CD4-positive, alpha-beta memory T cell (primary cell): ENCODE results near the gene RASSF6. TPM values are rescaled to one million over a fixed set of nuclear protein-coding genes. Genes with fewer than 3 reads are reported as not detected.
"Not testable (repeated sequence)": the region's sequence is repeated elsewhere in the genome, so short reads cannot be mapped to it uniquely, and the experiment has no call there.

Experiments
- CTCF ChIA-PET: fragments of 350-600 bp; sonication (Branson Sonifier 250); formaldehyde crosslinking; loops from one replicate; lab custom pipeline; 2021; ENCODE audit warnings: inconsistent platforms; ENCODE audit not compliant: partially characterized antibody; lab: Charles Lee
- POLR2A ChIA-PET: fragments of 350-600 bp; sonication (Branson Sonifier 250); formaldehyde crosslinking; loops from one replicate; lab custom pipeline; 2021; ENCODE audit not compliant: partially characterized antibody; lab: Charles Lee
- DNase-seq, 5 donors: peaks; one replicate each; pipeline versions ENCODE4 v3.0.0 to v3.0.0-alpha.2; 2020 to 2022; ENCODE audit warnings: mixed read lengths in 1 of 5
- H3K27ac ChIP-seq: one replicate; pipeline ENCODE4 v1.7.0; 2013; ENCODE audit warnings: low read depth, low read length
- H3K27me3 ChIP-seq: 2 replicates; pipeline ENCODE4 v1.7.0; 2013; ENCODE audit warnings: mild to moderate bottlenecking, low read length, moderate library complexity; ENCODE audit not compliant: insufficient read depth
- H3K36me3 ChIP-seq: 2 replicates; pipeline ENCODE4 v1.7.0; 2013; ENCODE audit warnings: mild to moderate bottlenecking, low read length, moderate library complexity; ENCODE audit not compliant: insufficient read depth
- H3K4me1 ChIP-seq: 2 replicates; pipeline ENCODE4 v1.7.0; 2013; ENCODE audit warnings: mild to moderate bottlenecking, low read length, moderate library complexity; ENCODE audit not compliant: insufficient read depth
- H3K4me3 ChIP-seq, 2 donors: one replicate each; pipeline ENCODE4 v1.7.0; 2013; ENCODE audit warnings: low read length in 2 of 2, mild to moderate bottlenecking in 1 of 2
- H3K9me3 ChIP-seq, 2 donors: one replicate each; pipeline ENCODE4 v1.7.0; 2013; ENCODE audit warnings: low read length in 2 of 2, control low read depth in 1 of 2; ENCODE audit not compliant: control insufficient read depth in 1 of 2
- H3K27ac Mint-ChIP-seq, 7 donors: one replicate each; pipeline ENCODE4 v1.8.0; 2020 to 2021; ENCODE audit warnings: mixed read lengths in 7 of 7, mild to moderate bottlenecking in 6 of 7, inconsistent platforms in 3 of 7, moderate library complexity in 3 of 7
- H3K27me3 Mint-ChIP-seq, 2 donors: one replicate each; pipeline ENCODE4 v1.8.0; 2020 to 2021; ENCODE audit warnings: mixed read lengths in 2 of 2
- H3K36me3 Mint-ChIP-seq, 2 donors: one replicate each; pipeline ENCODE4 v1.8.0; 2020 to 2021; ENCODE audit warnings: mixed read lengths in 2 of 2, inconsistent platforms in 1 of 2, mild to moderate bottlenecking in 1 of 2
- H3K4me1 Mint-ChIP-seq, 4 donors: one replicate each; pipeline ENCODE4 v1.8.0; 2020 to 2021; ENCODE audit warnings: mixed read lengths in 4 of 4, mild to moderate bottlenecking in 1 of 4
- H3K4me3 Mint-ChIP-seq, 8 donors: one replicate each; pipeline ENCODE4 v1.8.0; 2020 to 2021; ENCODE audit warnings: mixed read lengths in 8 of 8, mild to moderate bottlenecking in 7 of 8, moderate library complexity in 6 of 8, inconsistent platforms in 3 of 8
- H3K9me3 Mint-ChIP-seq, 8 donors: one replicate each; pipeline ENCODE4 v1.8.0; 2020 to 2021; ENCODE audit warnings: mixed read lengths in 8 of 8, mild to moderate bottlenecking in 5 of 8, inconsistent platforms in 3 of 8, moderate library complexity in 1 of 8
- intact Hi-C: fragments of 100-400 bp; cut with micrococcal nuclease; formaldehyde crosslinking; loops from one replicate; pipeline ENCODE4 v1.15.1; 2023
- polyA plus RNA-seq, 2 donors: library from polyadenylated mRNA; unstranded; fragments of 300-500 nt; fragmentation: Illumina TruSeq; gene quantifications; one replicate each; pipeline ENCODE4 v1.2.3, GENCODE V29; 2021
- total RNA-seq, 2 experiments: library from RNA; stranded (reverse); gene quantifications; one replicate each; pipeline ENCODE4 v1.2.3, GENCODE V29; 2021

The RASSF6 gene
- total and polyA plus RNA-seq, 4 experiments from 2014 or later, result 0.81 to 2.2 (median 1.0) TPM

GRCh38 chr4:73603854-73604584 is 16.2 kb downstream of the RASSF6 start:
- no peak overlapping the region for H3K4me3 Mint-ChIP-seq
- ChIA-PET POLR2A (no interaction called here), CTCF (interaction anchor here (1.5 kb wide), 1 partner anchor 20 kb away, joined by 3 read pairs; no protein-coding TSS in a partner anchor)
- intact Hi-C loops, result no loop called here
- Histone ChIP-seq H3K4me1 (peaks cover 17% of the 10 kb centered on the region), H3K27me3 (no peaks in the 10 kb centered on the region), H3K36me3 (no peaks in the 10 kb centered on the region), H3K9me3 (no peaks in the 10 kb centered on the region), H3K4me3 (no peak overlapping the region), H3K27ac (no peak overlapping the region)
- H3K9me3 Mint-ChIP-seq, result peaks cover 0 to 3% (median 0%) of the 10 kb centered on the region in 8 donors
- peaks cover 0 to 5% of the 10 kb centered on the region in 2 donors for H3K27me3 Mint-ChIP-seq
- peaks cover 16 to 22% (median 20%) of the 10 kb centered on the region in 4 donors for H3K4me1 Mint-ChIP-seq
- H3K27ac Mint-ChIP-seq, result no peak overlapping the region
- no peak for DNase-seq
- H3K36me3 Mint-ChIP-seq, result no peaks in the 10 kb centered on the region

- Histone ChIP-seq H3K36me3 (no peaks in the 10 kb centered on the region), H3K27ac (no peak overlapping the region), H3K4me3 (no peak overlapping the region), H3K4me1 (peaks cover 17% of the 10 kb centered on the region), H3K27me3 (no peaks in the 10 kb centered on the region), H3K9me3 (no peaks in the 10 kb centered on the region)
- peaks cover 0 to 5% of the 10 kb centered on the region in 2 donors for H3K27me3 Mint-ChIP-seq
- H3K27ac Mint-ChIP-seq, result no peak overlapping the region
- H3K36me3 Mint-ChIP-seq, result no peaks in the 10 kb centered on the region
- intact Hi-C loops, result no loop called here
- ChIA-PET CTCF (interaction anchor here (1.5 kb wide), 1 partner anchor 21 kb away, joined by 3 read pairs; no protein-coding TSS in a partner anchor), POLR2A (no interaction called here)
- peaks cover 0 to 3% (median 0%) of the 10 kb centered on the region in 8 donors for H3K9me3 Mint-ChIP-seq
- H3K4me1 Mint-ChIP-seq, result peaks cover 16 to 22% (median 20%) of the 10 kb centered on the region in 4 donors
- DNase-seq, result no peak
- no peak overlapping the region for H3K4me3 Mint-ChIP-seq
Observed at GRCh38 chr4:73603271-73603710, 16.9 kb downstream of the RASSF6 start.

- CTCF ChIA-PET, result no interaction called here
- H3K36me3 ChIP-seq, result no peaks in the 10 kb centered on the region
- POLR2A ChIA-PET, result no interaction called here
- no peaks in the 10 kb centered on the region for H3K27me3 ChIP-seq
- Mint-ChIP-seq H3K36me3 (peaks cover 0 to 3% of the 10 kb centered on the region in 2 donors), H3K4me1 (peaks cover 1 to 12% (median 7%) of the 10 kb centered on the region in 4 donors), H3K27ac (no peak overlapping the region), H3K27me3 (peaks cover 0 to 5% of the 10 kb centered on the region in 2 donors), H3K9me3 (peaks cover 0 to 4% (median under 1%) of the 10 kb centered on the region in 8 donors), H3K4me3 (no peak overlapping the region)
- no peaks in the 10 kb centered on the region for H3K9me3 ChIP-seq
- DNase-seq, result no peak
- no peak overlapping the region for H3K4me3 ChIP-seq
- intact Hi-C loops, result no loop called here
- H3K4me1 ChIP-seq, result peaks cover under 1% of the 10 kb centered on the region
- no peak overlapping the region for H3K27ac ChIP-seq
Observed at GRCh38 chr4:73600954-73601353, 19.3 kb downstream of the RASSF6 start.

- Histone ChIP-seq H3K27me3 (no peaks in the 10 kb centered on the region), H3K4me1 (no peaks in the 10 kb centered on the region), H3K36me3 (no peaks in the 10 kb centered on the region), H3K4me3 (no peak overlapping the region), H3K9me3 (no peaks in the 10 kb centered on the region), H3K27ac (no peak overlapping the region)
- Mint-ChIP-seq H3K4me1 (peaks cover 0 to 8% (median 2%) of the 10 kb centered on the region in 4 donors), H3K9me3 (peaks cover 0 to 4% (median under 1%) of the 10 kb centered on the region in 8 donors), H3K36me3 (peaks cover 0 to 3% of the 10 kb centered on the region in 2 donors), H3K4me3 (no peak overlapping the region), H3K27ac (no peak overlapping the region), H3K27me3 (peaks cover 0 to 5% of the 10 kb centered on the region in 2 donors)
- intact Hi-C loops, result no loop called here
- DNase-seq, result no peak
- POLR2A ChIA-PET, result no interaction called here
- CTCF ChIA-PET, result no interaction called here
Observed at GRCh38 chr4:73599182-73599581, 21.1 kb downstream of the RASSF6 start.

- DNase-seq, result no peak
- H3K27me3 Mint-ChIP-seq, result peaks cover 0 to 5% of the 10 kb centered on the region in 2 donors
- Histone ChIP-seq H3K27me3 (no peaks in the 10 kb centered on the region), H3K4me3 (no peak overlapping the region), H3K36me3 (no peaks in the 10 kb centered on the region), H3K27ac (no peak overlapping the region), H3K4me1 (no peaks in the 10 kb centered on the region), H3K9me3 (no peaks in the 10 kb centered on the region)
- H3K9me3 Mint-ChIP-seq, result peaks cover 0 to 4% (median under 1%) of the 10 kb centered on the region in 8 donors
- H3K4me1 Mint-ChIP-seq, result peaks cover 0 to 8% (median 2%) of the 10 kb centered on the region in 4 donors
- intact Hi-C loops, result no loop called here
- ChIA-PET CTCF (interaction anchor here (0.8 kb wide), 1 partner anchor 56 kb away, joined by 5 read pairs; no protein-coding TSS in a partner anchor), POLR2A (no interaction called here)
- no peak overlapping the region for H3K27ac Mint-ChIP-seq
- H3K36me3 Mint-ChIP-seq, result peaks cover 0 to 3% of the 10 kb centered on the region in 2 donors
- no peak overlapping the region for H3K4me3 Mint-ChIP-seq
Observed at GRCh38 chr4:73597594-73597993, 22.6 kb downstream of the RASSF6 start.

GRCh38 chr4:73597183-73597582 is 23.1 kb downstream of the RASSF6 start:
- intact Hi-C loops, result not testable (repeated sequence)

GRCh38 chr4:73596001-73596400 is 24.2 kb downstream of the RASSF6 start:
- peaks cover 0 to 4% (median 0%) of the 10 kb centered on the region in 8 donors for H3K9me3 Mint-ChIP-seq

More at GRCh38 chr4:73597183-73597582, 23.1 kb downstream of the RASSF6 start:
- H3K36me3 ChIP-seq, H3K9me3 Mint-ChIP-seq, DNase-seq, H3K27ac Mint-ChIP-seq, H3K4me1 ChIP-seq, POLR2A ChIA-PET, H3K27me3 ChIP-seq, H3K36me3 Mint-ChIP-seq, H3K4me3 ChIP-seq, H3K27ac ChIP-seq, H3K9me3 ChIP-seq, H3K27me3 Mint-ChIP-seq, CTCF ChIA-PET, H3K4me1 Mint-ChIP-seq, H3K4me3 Mint-ChIP-seq: not testable (repeated sequence)

More at GRCh38 chr4:73596001-73596400, 24.2 kb downstream of the RASSF6 start:
- intact Hi-C loops, result no loop called here
- H3K4me1 ChIP-seq, result no peaks in the 10 kb centered on the region
- H3K27me3 ChIP-seq, result no peaks in the 10 kb centered on the region
- no peak for DNase-seq
- H3K36me3 ChIP-seq, result no peaks in the 10 kb centered on the region
- ChIA-PET CTCF (interaction anchor here (0.8 kb wide), 1 partner anchor 57 kb away, joined by 5 read pairs; no protein-coding TSS in a partner anchor), POLR2A (interaction anchor here (1.2 kb wide), 1 partner anchor 10 kb away, joined by 3 read pairs; no protein-coding TSS in a partner anchor)
- Mint-ChIP-seq H3K4me3 (no peak overlapping the region), H3K36me3 (peaks cover 0 to 3% of the 10 kb centered on the region in 2 donors), H3K27ac (no peak overlapping the region), H3K4me1 (peaks cover 0 to 8% (median 2%) of the 10 kb centered on the region in 4 donors), H3K27me3 (peaks cover 0 to 1% of the 10 kb centered on the region in 2 donors)
- no peaks in the 10 kb centered on the region for H3K9me3 ChIP-seq
- no peak overlapping the region for H3K27ac ChIP-seq
- H3K4me3 ChIP-seq, result no peak overlapping the region
